Gastrocnemius medialis (tissue), 4 donors: Measurements from ENCODE around the gene FAM107A.

Source experiments
- CTCF ChIP-seq, 5 experiments: fragments of 450-650 bp in 3 of 5; fragments of 200-600 bp in 2 of 5; sonication (generic) in 2 of 5; IDR thresholded peaks in 4 of 5; conservative IDR thresholded peaks in 1 of 5; 1 replicate in 4 of 5; 2 replicates in 1 of 5; pipeline ENCODE4 v1.5.1; 2016 to 2019; ENCODE audit warnings: antibody characterized with exemption in 5 of 5, mild to moderate bottlenecking in 3 of 5, moderate library complexity in 3 of 5
- POLR2A ChIP-seq, 2 donors: fragments of 450-650 bp; IDR thresholded peaks; one replicate each; pipeline ENCODE4 v1.6.1; 2017; ENCODE audit warnings: antibody characterized with exemption in 2 of 2, mild to moderate bottlenecking in 2 of 2, moderate library complexity in 2 of 2

- no peak for TF ChIP-seq CTCF (IDR thresholded peaks at IDR 0.05 in 4 of 5, conservative IDR thresholded peaks at IDR 0.05 in 1 of 5)
- TF ChIP-seq POLR2A (IDR thresholded peaks at IDR 0.05) = no peak
These were observed 14.7 kb downstream of the FAM107A start for GRCh38 chr3:58562498-58562897.
